Measurements from ENCODE around the gene BTG1.

- no peak for TF ChIP-seq CTCF (conservative IDR thresholded peaks at IDR 0.05 in 1 of 2, IDR thresholded peaks at IDR 0.05 in 1 of 2; ENCODE audit: extremely low read depth in 1 of 2, insufficient read depth in 1 of 2, low read depth in 1 of 2, low read length in 2 of 2)
- TF ChIP-seq EZH2 (IDR thresholded peaks at IDR 0.05; ENCODE audit: borderline replicate concordance, low read length): no peak
Measured at GRCh38 chr12:92145731-92146496, at the start of gene BTG1.
